ENCODE results near the gene LHFPL6.

DNA sequence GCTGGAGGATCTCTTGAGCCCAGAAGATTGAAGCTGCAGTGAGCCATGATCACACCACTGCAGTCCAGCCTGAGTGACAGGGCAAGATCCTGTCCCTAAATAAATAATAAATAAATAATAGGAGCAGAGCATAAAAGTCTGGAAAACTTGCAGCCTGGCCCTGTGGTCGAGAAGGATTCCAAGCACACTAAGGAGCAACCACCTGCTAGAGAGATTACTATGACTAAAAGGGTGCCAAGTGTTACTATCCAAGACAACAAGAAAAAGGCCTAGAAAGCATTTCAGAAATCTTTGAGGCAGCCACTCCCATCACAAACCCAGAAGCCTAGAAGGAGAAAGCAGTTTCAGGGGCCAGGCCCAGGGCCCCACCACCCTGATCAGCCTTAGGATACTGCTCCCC lies 46.1 kb downstream of the LHFPL6 start:
- TF ChIP-seq, protein P1, sequence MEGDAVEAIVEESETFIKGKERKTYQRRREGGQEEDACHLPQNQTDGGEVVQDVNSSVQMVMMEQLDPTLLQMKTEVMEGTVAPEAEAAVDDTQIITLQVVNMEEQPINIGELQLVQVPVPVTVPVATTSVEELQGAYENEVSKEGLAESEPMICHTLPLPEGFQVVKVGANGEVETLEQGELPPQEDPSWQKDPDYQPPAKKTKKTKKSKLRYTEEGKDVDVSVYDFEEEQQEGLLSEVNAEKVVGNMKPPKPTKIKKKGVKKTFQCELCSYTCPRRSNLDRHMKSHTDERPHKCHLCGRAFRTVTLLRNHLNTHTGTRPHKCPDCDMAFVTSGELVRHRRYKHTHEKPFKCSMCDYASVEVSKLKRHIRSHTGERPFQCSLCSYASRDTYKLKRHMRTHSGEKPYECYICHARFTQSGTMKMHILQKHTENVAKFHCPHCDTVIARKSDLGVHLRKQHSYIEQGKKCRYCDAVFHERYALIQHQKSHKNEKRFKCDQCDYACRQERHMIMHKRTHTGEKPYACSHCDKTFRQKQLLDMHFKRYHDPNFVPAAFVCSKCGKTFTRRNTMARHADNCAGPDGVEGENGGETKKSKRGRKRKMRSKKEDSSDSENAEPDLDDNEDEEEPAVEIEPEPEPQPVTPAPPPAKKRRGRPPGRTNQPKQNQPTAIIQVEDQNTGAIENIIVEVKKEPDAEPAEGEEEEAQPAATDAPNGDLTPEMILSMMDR (IDR thresholded peaks at IDR 0.05): no peak
- TF ChIP-seq EZH2 (IDR thresholded peaks at IDR 0.05): no peak
